CD4-positive, alpha-beta T cell treated with Interleukin-15 for 1 hour (primary cell): ENCODE measurements around the gene TMPRSS4.

ENCODE experiments used
- DNase-seq: peaks from one replicate; pipeline ENCODE4 v3.0.0-alpha.2; 2020

TMPRSS4 gene

DNA sequence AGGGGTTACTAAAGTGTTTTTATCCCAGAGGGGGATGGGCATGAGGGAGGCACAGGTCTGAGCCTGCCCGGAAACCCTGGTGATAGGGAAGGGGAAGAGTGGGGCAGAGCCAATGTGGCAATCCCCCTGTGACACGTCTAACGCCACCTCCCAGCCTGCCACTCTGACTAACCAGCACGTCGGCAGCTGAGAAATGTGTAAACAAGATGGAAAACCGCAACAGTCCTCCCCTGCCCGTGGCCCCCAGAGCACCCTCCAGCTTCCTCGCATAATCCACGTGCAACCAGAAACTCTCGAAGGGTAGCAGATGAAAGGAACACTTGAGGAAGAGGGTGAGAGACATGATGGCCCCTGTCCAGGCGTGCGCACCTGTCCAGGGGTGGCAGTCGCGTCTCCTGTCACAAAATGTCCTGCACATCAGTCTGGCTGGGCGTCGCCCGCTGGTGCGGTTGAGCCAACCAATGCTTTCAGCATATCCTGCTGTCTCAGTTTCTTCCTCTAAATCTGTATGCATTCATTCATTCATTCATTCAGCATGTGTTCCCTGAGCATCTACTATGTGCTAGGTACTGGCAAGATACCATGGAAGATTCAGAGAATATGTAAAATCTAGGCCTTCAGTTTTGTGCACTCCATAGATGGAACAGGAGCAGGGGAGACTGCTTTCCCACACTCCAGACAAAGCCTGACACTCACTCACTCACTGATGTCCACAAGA, 4.5 kb downstream of the TMPRSS4 start:
- peak; percentile 52 for DNase-seq

DNA sequence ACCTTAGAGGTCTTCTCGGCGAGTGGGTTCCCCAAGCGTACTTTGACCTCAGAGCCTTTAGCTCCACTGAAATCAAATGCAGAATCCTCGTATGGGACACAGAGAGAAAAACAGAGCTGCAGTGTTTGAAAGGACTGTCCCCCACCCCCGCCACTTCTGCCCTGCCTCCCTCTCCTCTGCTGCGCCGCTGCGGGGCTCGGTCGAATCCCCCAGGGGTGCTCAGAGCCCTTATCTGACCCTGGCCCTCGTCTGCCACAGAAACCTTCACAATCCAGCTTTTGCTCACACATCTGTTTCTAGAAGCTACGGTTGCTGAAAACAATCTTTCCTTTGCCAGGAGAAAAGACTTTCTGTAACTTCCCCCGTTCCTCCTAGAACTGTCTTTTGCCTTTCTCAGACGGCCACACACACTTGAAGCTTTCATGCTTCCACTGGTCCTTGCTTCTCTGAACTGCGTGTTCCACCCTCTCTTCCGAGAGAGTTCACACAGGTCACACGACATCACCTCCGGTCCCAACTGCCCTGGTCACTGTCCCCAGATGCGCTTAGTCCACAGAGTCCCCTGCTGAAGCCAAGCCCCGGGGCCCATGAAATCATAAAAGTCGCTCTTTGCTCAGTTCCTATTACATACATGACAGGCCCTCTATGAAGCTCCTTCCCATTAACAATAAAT, 6.1 kb downstream of the TMPRSS4 start:
- no peak for DNase-seq

DNA sequence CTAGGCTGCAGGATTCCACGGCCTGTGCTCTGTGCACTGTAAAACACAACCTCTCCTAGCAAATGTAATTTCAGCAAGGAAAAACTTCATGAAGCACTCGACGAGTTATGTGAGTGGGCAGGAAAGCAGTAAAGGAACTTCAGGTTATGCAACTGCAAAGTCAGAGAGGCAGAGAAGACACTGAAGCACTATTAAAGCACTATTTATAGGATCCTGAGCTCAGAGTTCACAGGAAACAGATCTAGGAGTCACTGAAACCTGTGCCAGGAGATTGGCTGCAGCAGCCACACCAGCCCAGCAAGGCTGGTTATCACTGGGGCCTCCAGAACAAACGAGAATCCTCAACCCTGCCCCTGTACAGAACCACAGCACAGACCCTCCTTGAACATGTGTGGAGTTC, 7.4 kb downstream of the TMPRSS4 start:
- no peak for DNase-seq

DNA sequence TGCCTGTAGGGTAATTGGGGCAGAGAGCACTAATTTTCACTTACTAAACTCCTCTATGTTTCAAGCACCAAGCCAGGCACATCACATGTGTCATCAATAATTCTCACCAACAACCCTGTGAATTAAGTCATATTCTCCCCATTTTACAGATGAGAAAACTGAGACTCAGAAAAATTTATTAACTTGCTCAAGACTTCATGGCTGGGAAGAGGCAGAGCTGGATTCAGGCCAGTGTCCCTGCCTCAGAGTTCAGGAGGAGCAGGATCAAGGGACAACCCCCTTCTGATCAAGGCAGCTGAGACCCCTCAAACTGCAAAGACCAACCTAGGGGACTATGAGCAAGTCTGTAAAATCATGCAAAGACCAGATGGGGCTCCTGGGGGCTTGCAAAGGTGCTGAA, 7.8 kb downstream of the TMPRSS4 start:
- DNase-seq, result no peak

- no peak for DNase-seq
Measured at GRCh38 chr11:118086913-118087768, 10.3 kb downstream of the TMPRSS4 start, which contains the start of gene SMIM35. TSS of gene SMIM35 (minus strand) at chr11:118086963. CDS start at chr11:118086757, 206 bp downstream.

DNA sequence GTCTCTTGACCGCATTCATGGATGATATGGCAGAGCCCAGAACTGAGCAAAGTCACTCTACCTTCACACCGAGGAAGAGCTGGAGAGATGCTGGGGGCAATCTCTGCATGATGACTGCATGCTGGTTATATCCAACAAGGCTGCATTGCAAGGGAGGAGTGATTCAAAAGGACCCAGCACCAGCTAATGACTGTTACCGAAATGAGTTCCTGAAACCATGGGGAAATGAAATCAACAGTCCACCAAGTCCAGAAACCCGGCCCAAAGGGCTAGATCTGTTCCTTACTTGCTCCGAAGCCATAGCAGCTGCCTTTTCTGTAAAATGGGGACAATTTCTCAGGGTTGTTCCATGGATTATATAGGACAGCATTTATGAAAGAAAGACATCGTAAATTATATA, 11.1 kb downstream of the TMPRSS4 start:
- DNase-seq, result no peak

- DNase-seq, result peak; percentile 70
Measured at GRCh38 chr11:118088531-118088930, 11.7 kb downstream of the TMPRSS4 start.

DNA sequence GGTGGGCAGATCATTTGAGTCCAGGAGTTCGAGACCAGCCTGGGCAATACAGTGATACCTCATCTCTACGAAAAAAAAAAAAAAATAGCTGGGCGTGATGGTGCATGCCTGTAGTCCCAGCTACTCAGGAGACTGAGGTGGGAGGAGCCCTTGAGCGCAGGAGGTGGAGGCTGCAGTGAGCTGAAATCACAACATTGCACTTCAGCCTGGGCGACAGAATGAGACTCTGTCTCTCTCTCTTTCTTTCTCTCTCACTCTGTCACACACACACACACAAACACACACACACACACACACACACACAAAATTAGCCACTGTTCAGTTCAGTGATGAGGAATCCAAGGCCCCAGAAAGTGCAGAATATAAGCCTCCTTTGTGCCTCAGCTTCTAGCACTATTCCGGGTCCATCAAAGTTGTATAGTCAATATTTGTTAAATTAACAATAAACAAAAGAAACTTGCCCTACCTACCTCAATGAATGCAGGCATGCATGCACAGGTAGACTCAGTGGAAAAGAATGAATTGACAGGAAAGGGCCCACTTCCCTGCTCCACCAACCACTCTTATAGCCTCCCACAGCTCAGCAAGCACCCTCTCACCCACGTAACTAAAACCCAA, 13.8 kb downstream of the TMPRSS4 start:
- no peak for DNase-seq

GRCh38 chr11:118091690-118092089, 14.8 kb downstream of the TMPRSS4 start:
- no peak for DNase-seq

DNA sequence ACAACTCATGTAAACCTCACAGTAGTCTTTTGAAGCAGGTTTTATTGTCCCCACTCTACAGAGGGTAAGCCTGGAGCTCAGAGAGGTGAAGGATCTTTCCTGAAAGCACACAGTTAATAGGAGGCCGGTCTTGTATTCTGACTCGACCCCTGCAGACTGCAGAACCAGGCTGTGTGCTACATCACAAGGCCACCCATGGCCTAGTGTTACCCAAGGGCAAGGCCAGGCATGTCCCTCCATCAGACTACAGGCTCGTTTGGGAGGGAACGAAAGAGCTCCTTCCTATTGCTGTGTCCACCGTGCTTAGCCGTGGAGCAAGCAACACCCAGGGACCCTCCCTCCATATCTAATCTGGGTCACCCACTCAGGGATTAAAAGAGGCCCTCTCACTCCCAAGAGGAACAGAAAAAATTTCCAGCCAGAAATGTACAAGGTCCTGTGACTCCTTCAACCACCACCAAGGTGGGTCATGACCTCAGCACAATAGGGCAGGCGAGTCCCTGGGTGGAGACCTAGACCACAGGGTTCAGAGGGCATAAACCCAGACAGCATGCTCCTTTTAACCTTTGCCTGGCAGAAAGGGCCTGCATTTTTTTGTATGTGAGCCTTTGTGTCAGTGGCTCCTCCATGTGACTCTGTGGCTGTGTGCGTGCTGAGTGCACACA, 16.2 kb downstream of the TMPRSS4 start:
- no peak for DNase-seq

- no peak for DNase-seq
Measured at GRCh38 chr11:118095493-118095892, 18.6 kb downstream of the TMPRSS4 start.

GRCh38 chr11:118095967-118096367, 19.1 kb downstream of the TMPRSS4 start:
- DNase-seq, result no peak

- no peak for DNase-seq
Measured at GRCh38 chr11:118098996-118099837, 22.3 kb downstream of the TMPRSS4 start.

DNA sequence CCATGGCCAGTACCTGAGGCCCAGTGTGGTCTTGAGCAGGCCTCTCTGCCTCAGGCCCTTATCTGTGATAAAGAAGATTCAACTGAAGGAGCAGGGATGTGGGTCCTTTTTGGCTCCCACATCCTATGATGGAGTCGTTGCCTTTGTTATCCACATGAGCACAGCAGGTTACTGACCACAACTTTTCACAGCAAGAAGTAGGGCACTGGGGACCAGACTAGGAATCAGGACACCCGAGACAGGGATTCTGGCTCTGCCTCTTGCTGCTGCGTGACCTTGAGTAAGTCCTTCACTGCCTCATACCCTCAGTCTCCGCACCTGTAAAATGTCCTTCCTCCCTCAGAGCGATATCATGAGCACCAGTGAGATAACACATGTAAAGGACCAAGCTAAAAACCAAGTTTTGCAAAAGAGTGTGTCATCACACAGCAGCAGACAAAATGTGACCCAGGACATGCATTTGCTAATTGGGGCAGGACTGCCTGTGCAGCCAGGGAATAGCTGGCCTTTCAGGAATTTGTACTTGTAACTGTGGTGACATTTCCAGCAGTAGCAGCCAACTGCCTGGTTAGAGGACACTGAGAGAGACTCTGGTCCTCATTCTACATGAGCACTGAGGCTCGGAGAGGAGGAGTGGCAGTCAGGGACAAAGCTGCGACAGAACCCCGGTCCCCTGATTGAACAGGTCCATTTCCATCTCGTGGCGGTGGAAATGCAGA, 23.1 kb downstream of the TMPRSS4 start:
- no peak for DNase-seq

- no peak for DNase-seq
Measured at GRCh38 chr11:118100691-118101232, 23.9 kb downstream of the TMPRSS4 start.

DNA sequence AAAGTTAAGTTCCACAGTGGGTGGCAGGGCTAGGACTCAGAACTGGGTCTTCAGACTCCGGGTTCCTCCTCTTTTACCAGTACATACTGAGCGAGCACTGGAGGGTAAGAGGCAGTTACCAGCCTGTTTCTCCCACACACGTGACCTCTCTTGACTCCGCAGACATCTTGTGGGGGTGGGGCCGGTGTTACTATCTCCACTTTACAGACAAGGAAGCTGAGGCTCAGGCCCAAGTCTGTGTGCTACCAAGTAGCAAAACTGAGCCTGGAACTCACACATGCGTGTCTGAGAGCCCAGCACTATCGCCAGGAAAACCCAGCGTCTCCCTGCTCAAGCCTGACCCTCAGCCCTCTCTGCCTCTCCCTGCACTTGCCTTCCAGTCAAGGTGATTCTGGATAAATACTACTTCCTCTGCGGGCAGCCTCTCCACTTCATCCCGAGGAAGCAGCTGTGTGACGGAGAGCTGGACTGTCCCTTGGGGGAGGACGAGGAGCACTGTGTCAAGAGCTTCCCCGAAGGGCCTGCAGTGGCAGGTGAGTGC, 25.9 kb downstream of the TMPRSS4 start:
- no peak for DNase-seq

- DNase-seq, result no peak
Measured at GRCh38 chr11:118104491-118104890, 27.6 kb downstream of the TMPRSS4 start.

GRCh38 chr11:118105657-118106305, 28.9 kb downstream of the TMPRSS4 start:
- no peak for DNase-seq

DNA sequence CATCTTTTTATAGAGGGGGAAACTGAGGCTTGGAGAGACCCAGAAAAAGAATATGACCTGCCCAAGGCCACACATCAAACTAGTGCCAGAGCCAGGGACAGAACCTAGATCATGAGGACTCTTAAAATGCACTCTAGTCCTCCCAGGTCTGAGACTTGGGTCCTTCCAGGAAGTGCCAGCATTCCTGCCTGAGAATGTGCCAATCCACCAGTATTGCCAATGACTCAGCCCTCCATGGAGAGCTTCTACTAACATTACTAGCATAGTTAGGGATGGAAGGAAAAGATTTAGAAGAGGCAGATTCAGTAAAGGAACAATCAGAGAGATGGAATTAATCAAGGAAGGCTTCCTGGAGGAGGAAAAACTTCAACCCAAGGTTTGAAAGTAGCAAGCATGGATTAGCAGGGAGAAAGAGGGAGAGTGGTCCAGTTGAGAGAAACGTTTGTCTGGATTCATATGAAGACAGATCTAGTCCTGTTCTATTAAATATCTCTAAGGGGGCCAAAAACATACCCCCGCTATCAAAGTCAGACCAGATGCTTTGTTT, 30.0 kb downstream of the TMPRSS4 start:
- no peak for DNase-seq
